ENCODE measurements around the gene DUSP22.

GRCh38 chr6:317060-317447, 24.8 kb downstream of the DUSP22 start:
- TF ChIP-seq CTCF (IDR thresholded peaks at IDR 0.05) (no peak), MAFK (IDR thresholded peaks at IDR 0.05; ENCODE audit: partially characterized antibody) (no peak), CHD2 (IDR thresholded peaks at IDR 0.05; ENCODE audit: low read length, partially characterized antibody) (no peak)
